GM21526 (cell line): ENCODE results near the gene APMAP.

Experiments used
- ATAC-seq: cut with Tn5 transposase; IDR thresholded peaks from one replicate; pipeline ENCODE4 v1.9.1; 2021; ENCODE audit warnings: moderate library complexity; ENCODE audit not compliant: unreplicated experiment, low FRiP score

Gene APMAP

DNA sequence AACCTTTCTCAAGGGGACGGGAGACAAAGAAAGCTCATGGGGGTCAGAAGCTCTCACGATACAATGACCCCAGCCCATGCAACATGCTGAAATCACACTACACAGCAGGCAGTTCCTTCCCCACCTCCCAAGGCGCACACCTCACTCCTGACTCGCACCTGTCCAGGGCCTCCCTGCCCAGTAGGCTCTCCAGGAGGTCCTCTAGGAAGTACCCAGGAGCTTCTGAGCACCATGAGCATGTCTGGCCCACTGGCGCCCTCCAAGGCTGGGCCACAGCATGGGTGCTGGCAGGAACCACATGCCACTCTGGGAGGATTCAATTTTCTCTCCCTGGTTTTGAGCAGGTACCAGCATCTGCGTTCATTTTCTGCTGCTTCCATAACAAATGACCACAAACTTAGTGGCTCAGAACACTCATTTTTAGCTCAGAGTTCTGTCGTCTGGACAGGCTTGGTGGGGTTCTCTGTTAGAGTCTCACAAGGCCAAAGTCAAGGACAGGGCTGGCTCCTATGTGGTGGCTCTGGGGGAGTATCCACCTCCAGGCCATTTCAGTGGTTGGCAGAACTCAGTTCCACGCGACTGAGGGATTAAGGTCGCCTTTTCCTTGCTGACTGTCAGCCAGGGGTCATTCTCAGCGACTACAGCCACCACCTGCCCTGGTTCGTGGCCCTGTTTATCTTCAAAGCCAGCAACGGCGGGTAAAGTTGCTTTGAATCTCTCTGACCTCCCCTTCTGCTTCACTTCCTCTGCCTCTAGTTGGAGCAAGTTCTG, 32.7 kb upstream of the APMAP start:
- no peak for ATAC-seq

DNA sequence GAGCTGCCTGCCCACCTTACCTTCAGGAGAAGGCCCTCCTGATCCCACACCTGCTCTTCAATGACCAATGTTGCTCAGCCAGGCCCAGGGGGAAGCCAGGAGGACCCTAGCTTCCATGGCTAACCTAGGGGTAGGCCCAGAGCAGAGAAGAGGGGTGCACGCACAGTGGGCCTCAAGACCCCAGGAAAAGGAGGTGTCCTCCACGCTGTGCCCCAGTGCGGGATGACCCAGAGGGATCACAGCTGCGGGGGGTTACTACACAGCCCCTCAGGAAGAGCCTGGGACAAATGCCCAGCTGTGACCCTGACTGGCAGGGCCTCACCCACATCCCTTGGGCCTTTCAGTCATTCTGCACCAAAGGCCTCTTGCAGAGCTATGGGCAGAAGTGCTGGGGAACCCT, 31.6 kb upstream of the APMAP start:
- no peak for ATAC-seq

DNA sequence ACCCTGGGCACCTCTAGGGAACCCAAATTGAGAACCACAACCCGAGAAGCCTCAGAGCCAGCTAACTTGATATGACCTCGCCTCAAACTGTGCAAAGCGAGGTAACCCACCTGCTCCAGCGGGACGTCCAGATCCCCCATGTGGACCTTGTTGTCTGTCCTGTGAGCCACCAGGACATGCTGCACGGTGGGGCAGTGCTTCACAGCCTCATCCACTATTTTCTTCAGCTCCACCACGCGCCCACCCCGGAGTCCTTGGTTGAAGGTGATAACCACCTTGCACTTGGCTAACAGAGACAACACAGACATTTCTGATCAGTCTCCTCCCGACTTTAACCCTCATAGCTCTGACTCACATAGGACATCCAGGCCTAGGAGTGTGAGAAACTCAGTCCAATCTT, 30.8 kb upstream of the APMAP start:
- ATAC-seq, result no peak

DNA sequence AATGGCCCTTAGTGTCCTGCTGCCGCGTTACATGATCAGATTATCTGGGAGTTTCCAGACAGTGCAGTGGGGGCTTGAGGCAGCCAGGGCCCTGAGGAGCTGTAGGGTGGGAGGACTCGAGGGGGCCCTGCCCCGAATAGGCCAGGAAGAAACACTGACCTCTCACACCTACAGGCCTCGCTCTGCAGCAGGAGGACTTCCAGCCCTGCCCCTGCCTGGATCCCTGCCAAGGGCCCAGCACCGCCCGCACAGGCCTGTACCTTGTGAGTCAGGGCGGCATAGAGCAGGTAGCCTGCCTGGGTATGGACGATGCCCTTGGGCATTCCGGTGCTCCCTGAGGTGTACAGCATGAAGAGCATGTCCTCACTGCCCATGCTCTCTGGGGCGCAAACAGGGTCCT, 30.1 kb upstream of the APMAP start:
- ATAC-seq, result no peak

DNA sequence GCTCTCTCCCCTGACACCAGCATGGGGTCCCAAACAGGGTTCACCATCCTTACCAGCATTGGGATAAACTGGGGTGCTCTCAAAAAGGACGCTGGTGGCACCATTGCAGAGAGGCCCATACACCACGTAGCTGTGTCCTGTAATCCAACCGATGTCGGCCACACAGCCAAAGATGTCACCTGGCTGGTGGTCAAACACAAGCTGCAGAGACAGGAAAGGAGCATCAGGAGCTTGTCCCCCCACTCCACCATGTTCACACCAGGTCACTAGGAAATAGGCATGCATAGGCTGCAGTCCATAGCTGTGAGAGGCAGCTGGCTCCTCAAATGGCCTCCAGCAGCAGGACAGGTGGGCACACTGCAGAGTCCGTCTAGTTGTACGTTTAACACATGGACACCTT, 28.8 kb upstream of the APMAP start:
- no peak for ATAC-seq

DNA sequence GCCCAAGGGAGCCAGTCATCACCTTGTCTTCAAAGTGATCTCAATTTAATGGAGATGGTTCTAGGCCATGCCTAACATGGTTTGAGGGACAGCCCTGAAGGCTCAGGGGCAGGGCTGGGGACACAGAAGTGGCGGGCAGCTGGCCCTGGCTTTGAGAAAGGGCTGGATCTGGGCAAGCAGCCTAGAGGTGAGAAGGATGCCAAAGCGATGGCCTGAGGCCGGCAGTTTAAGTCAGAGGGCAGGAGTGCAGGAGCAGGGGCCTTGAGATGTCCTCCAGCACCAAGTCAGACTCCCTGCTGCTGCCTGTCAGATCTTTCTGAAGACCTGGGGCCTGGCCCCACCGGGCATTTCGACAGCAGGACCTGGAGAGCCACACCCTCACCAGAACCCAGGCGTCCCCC, 28.4 kb upstream of the APMAP start:
- no peak for ATAC-seq

DNA sequence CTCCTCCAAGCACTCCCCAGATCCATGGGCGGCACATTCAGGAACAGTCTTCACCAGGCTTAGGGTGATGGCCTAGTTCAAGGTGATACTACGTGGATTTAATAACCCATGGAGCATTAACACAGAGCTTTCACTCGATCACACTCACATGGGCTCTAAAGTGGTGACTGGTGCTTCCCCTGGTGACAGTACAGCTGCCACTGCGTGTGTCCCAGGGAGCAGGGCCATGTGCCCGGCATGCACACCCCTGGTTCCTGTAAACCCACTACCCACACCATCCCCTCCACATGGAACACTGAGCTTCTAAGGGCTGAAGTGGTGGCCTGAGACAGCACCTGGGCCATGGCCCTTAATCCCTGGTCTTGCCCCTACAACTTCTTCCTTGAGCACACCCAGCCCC, 27.8 kb upstream of the APMAP start:
- no peak for ATAC-seq

DNA sequence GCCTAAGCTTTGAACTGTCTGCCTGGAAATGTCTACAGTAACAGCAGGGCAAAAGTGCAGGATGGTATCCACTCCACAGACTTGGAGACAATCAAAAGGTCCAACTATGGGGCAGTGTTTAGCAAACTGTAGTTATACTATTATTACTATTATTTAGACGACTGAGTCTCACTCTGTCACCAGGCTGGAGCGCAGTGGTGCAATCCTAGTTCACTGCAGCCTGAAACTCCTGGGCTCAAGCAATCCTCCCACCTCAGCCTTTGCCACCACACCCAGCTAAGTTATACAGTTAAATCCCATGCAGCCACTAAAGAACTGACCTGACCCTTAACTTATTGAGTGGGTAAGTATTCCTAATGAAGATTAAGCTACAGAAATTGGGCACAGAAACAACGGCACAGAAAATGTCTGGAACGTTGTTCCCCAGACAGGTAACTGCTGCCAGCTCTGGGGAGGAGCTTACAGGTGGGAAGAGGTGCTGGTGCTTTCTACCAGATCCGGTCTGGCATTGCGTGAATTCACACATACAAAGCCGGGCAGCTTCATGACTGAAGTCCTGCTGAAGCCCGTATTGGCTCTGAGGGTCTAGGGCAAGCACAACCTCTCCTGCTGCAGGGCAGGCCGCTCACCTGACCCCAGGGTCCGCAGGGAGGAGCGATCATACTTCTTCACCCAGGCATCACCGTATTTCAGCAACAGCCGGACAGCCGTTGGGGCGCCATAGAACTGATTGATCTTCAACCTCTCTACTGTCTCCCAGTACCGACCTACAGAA, 27.0 kb upstream of the APMAP start:
- no peak for ATAC-seq

DNA sequence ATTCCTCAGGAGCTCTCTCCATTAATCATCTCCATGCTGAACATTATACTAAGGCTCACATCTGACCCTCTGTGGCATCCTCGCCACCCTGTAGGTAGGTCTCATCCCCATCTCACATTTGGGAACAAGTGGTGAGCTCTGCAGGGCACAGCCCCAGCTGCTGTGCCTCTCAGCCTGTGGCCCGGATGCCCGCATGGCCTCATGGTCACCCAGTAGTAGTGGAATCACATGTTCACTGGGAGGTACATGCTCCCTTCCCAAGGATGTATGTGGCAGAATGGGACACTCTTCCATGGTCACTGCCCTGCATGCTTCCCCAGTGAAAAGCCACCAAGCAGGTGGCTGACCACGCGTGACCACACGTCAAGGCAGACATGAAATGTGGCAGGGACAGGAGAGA, 26.3 kb upstream of the APMAP start:
- ATAC-seq, result no peak

DNA sequence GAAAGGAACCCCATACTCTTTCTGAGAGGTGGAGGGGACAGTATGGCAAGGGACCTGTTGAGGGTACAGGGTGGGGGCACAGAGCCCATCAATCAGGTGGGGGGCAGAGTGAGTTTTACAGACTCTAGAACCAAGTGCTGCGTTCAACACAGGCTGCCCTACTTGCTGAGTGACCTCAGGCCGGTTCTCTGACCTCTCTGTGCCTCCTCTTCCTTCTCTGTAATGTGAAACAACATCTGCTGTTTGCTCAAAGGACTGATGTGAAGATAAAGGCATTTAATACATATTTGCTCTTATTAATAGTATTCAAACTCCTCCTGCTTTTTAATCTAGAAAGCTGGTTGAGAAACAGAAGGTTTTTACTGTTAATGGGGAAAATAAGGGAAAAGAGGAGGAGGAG, 25.9 kb upstream of the APMAP start:
- ATAC-seq, result no peak

DNA sequence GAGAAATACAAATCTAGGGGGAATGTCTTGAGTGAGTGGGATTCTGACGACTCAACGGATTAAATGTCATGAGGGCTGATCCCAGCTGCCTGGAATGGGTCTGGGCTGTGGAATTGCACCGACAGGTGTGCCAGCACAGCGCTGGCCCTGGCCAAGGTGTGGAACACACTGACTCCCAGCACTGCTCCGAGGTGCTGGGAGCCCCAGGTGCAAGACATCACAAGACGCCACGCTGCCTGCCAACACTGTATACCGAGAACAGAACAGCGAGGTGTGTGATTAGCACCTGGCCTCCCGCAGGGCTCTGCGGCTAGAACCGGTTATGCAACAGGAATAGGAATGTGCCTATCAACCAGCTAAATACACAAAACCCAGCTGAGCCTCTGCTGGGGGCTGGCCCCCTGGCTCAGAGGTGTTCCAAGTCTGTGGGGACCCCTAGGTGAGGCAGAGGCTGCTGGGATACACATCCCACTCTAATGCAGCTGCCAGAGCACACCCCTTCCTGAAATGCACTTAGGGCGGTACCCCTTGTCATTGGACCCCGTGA, 24.8 kb upstream of the APMAP start:
- no peak for ATAC-seq

DNA sequence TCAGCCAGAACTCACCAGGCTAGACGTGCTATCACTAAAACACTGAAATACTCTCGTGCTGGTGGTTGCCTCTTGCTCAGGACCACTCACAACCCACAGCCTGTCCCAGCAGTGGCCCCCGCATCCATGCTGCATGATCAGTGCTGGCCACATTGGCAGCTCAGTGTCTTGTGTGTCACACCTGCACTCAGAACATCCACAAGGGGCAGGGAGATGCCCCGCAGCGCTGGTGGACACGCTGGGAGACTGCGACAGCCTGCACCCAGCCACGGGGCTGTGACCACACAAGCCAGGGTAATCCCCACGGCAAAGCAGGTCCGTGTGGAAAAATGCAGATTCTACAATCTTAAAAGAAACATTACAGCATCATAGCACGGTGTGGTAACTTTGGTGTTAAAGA, 23.9 kb upstream of the APMAP start:
- ATAC-seq, result no peak

DNA sequence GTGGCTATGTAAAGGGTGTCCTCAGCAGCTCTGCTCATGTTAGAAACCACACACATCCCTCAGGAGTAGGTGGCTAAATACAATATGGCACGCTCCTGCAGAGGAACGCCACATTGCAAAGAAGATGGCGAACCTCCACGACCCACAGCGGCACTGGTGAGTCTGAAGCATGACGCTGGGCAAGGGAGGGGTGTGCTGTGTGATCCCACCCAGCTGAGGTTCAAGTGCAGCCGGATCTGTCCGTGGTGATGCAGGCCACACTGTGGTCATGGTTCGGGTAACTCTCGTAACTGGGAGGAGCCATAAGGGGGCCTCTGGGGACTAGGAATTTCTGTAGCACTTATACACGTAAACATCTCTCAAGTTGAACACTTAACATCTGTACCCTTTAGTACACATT, 23.4 kb upstream of the APMAP start:
- no peak for ATAC-seq

DNA sequence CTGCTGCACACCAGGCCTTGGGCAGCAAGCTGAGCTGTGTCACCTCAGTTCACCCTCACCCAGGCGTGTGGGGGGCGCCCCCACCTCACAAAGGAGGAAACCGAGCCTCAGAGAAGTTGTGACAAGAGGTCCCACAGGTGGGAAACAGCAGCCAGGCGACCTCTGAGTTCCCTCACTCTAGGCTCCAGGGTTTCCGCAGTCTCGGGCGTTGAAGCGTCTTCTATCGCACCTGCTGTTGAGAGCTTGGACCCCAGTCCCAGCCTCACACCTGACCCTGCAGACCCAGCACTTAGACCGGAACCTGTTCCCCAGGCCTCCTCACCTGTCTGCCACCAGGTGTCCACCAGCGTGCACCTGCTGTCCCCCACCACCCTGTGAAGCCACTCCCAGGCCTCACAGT, 22.3 kb upstream of the APMAP start:
- ATAC-seq, result no peak

DNA sequence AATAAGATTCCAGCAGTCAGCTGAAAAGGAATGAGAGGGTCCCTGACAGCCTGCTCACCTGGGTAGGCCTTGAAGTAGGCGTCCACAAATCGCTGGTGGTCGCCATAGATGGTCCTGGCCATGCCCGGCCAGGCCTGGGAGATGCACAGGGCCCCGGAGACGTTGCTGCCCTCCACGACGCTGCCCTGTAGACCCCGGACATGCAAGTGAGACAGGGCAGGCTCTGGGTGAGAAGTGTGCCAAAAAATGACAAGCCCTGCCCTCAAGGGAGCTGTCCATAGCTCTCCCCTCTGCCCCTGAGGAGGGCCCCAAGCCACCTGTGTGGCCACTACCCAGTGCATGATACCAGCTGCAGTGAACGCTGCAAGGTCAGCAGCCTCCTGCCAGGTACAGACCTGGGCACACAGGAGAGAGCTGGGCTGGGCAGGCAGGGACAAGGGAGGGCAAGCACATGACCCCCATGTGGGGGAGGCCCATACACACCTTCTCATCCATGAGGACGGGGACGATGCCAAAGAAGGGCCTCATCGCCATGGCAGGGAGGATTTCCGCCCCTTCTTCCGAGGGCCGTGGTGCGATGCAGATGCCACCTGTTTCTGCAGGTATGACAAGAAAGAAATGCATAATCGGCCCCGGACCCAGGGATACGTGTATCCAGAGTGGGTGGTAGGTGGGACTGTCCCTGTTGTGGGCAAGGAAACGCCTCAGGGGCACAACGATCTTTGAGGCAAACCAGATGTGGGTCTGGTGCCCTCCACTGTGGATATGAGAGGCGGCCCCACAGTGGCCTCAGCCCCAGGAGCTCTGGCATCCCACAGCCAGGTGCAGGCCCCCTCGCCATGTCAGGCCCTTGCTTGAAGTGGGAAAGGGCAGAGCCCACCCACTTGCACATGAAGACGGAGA, 21.2 kb upstream of the APMAP start:
- ATAC-seq, result no peak

DNA sequence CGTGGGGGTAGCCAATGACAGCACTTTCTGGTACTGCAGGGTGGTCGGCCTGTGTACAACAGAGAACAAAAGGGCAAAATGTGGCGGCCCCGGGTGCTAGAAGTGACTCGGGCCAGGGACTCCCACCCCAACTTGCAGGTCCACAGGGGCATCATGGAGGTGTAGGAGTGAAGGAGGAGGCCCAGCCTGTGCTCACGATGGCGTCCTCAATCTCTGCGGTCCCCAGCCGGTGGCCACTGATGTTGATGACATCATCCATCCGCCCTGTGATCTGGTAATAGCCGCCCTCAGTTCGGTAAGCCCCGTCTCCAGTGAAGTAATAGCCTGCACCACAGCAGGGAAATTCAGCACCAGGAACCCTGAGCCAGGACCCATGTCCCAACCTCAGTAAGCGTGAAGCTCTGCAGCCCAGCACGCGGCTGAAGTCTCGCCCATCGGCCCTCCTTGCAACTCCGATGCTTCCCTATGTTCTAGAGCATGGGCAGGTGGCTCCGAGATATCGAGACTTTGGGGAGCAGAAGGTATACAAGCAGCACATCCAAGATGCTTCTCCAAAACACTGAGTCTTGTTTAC, 20.2 kb upstream of the APMAP start:
- ATAC-seq, result no peak

DNA sequence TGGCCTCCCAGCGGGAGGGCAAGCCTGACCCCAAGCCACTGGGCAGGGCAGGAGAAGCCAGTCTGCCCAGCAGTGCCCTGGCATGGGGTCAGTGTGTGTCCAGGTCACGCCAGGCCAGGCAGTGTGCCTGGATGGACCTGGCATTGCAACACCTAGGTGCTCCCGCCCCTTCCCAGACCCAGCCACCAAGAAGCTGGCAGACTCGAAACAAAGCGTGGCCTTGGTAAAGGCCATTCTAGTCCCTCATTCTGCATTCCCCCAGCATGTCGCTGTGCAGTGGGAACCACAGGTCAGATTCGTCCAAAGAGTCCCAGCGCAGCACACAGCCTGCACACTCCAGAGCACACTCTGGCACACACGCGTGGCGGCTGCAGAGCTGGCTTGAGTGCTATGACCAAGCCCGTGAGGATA, 19.3 kb upstream of the APMAP start:
- no peak for ATAC-seq

DNA sequence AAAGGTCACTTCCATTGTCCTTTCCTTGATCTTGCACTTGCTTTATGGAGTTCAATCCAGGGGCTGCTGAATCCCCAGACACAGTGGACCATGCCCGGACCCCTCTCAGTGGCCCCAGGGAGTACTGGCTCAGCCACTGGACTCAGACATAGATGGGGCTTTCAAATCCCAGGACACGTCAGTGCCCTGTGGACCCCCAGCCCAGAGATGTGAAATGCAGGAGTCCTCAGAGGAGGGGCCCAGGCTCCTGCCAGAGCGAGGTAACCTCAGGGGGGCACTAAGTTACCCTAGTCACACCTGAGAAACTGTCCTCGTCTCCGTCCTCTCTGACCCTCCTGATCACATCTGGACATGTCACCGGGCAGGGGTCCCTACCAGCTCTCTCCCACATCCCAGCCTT, 18.7 kb upstream of the APMAP start:
- ATAC-seq, result no peak

DNA sequence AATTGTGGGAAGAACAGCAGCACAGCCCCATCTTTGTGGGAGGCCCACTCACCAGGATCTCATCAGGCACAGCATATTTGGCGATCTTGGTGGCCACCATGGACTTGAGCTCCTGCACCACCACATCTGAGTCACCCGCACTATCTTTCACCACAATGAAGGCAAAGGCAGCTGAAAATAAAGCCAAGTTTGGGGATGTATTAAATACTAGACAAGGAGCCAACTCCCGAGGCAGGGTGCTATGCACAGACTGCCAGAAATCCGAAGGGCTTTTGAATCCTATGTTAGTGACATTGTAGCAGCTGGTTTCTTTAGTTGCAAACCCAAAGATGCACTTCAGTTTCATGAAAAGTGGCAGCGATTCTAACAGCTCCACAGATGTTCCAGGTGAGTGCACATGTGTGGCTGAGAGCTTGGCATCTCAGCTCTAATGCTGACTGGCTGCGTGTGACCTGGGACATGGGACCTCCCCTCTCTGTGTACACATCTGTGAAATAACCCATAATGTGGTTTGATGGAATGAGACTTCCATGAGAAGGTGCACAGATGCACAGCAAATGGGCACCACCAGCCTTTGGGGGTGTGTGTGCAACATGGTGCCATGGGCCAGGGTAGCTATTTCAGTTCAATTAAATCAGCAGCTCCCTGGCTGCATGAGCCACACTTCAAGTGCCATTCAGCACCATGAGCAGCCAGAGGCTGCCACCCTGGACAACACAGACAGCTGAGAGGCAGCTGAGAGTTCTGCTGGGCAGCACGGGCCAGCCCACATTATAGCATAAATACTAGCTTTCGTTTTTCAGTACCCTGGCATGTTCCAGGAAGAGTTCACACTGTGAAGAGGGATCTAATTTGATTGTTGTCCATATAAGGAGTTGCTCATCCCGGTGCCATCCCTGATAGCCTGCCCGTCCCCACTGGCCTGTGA, 16.9 kb upstream of the APMAP start:
- ATAC-seq, result no peak
